ENCODE results near the gene PDIA6. TPM values are rescaled to one million over a fixed set of nuclear protein-coding genes. Genes with fewer than 3 reads are reported as not detected.
A peak's percentile ranks its signal among the peaks of the same experiment; 100 is the strongest.

Gene PDIA6
- total and polyA plus RNA-seq, 4 donors, result 159 to 348 (median 246) TPM

GRCh38 chr2:10833021-10833420 lies 20.4 kb upstream of the PDIA6 start:
- DNase-seq (ENCODE audit: low spot score), result no peak
- Histone ChIP-seq H3K36me3 (ENCODE audit: control insufficient read depth in 4 of 4, insufficient read depth in 3 of 4, low read depth in 1 of 4, low read length in 3 of 4) (no peaks in the 10 kb centered on the region), H3K27me3 (ENCODE audit: control insufficient read depth in 4 of 4, insufficient read depth in 4 of 4, low read length in 3 of 4) (no peaks in the 10 kb centered on the region), H3K9me3 (ENCODE audit: control insufficient read depth in 4 of 4, low read length in 3 of 4) (no peaks in the 10 kb centered on the region), H3K4me1 (ENCODE audit: control insufficient read depth in 4 of 4, insufficient read depth in 4 of 4, low read length in 3 of 4) (peaks cover 8 to 32% (median 23%) of the 10 kb centered on the region in 4 donors), H3K4me3 (ENCODE audit: low read depth in 1 of 3, low read length in 3 of 3) (no peak overlapping the region), H3K27ac (ENCODE audit: low read depth in 1 of 2, low read length in 2 of 2) (no peak overlapping the region), H3K9ac (ENCODE audit: low read depth in 1 of 2, low read length in 2 of 2) (no peak overlapping the region)
- TF ChIP-seq NR2F2 (IDR thresholded peaks at IDR 0.05) (no peak), REST (IDR thresholded peaks at IDR 0.05) (no peak), FOXA2 (IDR thresholded peaks at IDR 0.05) (no peak), FOXA1 (IDR thresholded peaks at IDR 0.05) (no peak), HNF4G (IDR thresholded peaks at IDR 0.05) (no peak), MAX (IDR thresholded peaks at IDR 0.05) (no peak), JUND (IDR thresholded peaks at IDR 0.05) (no peak), RXRA (IDR thresholded peaks at IDR 0.05) (no peak), HNF4A (conservative IDR thresholded peaks at IDR 0.05) (no peak), SP1 (IDR thresholded peaks at IDR 0.05) (no peak), EGR1 (IDR thresholded peaks at IDR 0.05; ENCODE audit: low read depth in 2 of 2) (no peak), ATF3 (IDR thresholded peaks at IDR 0.05) (no peak), GABPA (IDR thresholded peaks at IDR 0.05 in 1 of 2, conservative IDR thresholded peaks at IDR 0.05 in 1 of 2) (no peak), YY1 (IDR thresholded peaks at IDR 0.05) (no peak), TAF1 (conservative IDR thresholded peaks at IDR 0.05) (no peak)
- 90% methylated on average over 10 of the region's 10 CpGs for WGBS

GRCh38 chr2:10832203-10832936 lies 19.8 kb upstream of the PDIA6 start:
- peak; percentile 84 for DNase-seq (ENCODE audit: low spot score)
- no peaks in the 10 kb centered on the region for H3K36me3 ChIP-seq (ENCODE audit: control insufficient read depth in 4 of 4, insufficient read depth in 3 of 4, low read depth in 1 of 4, low read length in 3 of 4)
- no peaks in the 10 kb centered on the region for H3K27me3 ChIP-seq (ENCODE audit: control insufficient read depth in 4 of 4, insufficient read depth in 4 of 4, low read length in 3 of 4)
- WGBS, result 24% methylated on average over 30 of the region's 30 CpGs
- peaks cover 8 to 32% (median 23%) of the 10 kb centered on the region in 4 donors for H3K4me1 ChIP-seq (ENCODE audit: control insufficient read depth in 4 of 4, insufficient read depth in 4 of 4, low read length in 3 of 4)
- no peaks in the 10 kb centered on the region for H3K9me3 ChIP-seq (ENCODE audit: control insufficient read depth in 4 of 4, low read length in 3 of 4)
- no peak overlapping the region for H3K9ac ChIP-seq (ENCODE audit: low read depth in 1 of 2, low read length in 2 of 2)
- TF ChIP-seq HNF4G (IDR thresholded peaks at IDR 0.05) (no peak), RAD21 (IDR thresholded peaks at IDR 0.05) (peak; percentile 93 to 98), ZBTB33 (IDR thresholded peaks at IDR 0.05) (no peak), CTCF (IDR thresholded peaks at IDR 0.05; ENCODE audit: low read depth, low read length, missing input control) (peak; percentile 94)
- H3K4me3 ChIP-seq (ENCODE audit: low read depth in 1 of 3, low read length in 3 of 3), result no peak overlapping the region
- H3K27ac ChIP-seq (ENCODE audit: low read depth in 1 of 2, low read length in 2 of 2), result no peak overlapping the region
